ENCODE data around the gene NUP58. TPM values are rescaled to one million over a fixed set of nuclear protein-coding genes. Genes with fewer than 3 reads are reported as not detected.

NUP58 gene
- total RNA-seq, 2 donors from 2014 or later, result 40.7 to 52.4 TPM

DNA sequence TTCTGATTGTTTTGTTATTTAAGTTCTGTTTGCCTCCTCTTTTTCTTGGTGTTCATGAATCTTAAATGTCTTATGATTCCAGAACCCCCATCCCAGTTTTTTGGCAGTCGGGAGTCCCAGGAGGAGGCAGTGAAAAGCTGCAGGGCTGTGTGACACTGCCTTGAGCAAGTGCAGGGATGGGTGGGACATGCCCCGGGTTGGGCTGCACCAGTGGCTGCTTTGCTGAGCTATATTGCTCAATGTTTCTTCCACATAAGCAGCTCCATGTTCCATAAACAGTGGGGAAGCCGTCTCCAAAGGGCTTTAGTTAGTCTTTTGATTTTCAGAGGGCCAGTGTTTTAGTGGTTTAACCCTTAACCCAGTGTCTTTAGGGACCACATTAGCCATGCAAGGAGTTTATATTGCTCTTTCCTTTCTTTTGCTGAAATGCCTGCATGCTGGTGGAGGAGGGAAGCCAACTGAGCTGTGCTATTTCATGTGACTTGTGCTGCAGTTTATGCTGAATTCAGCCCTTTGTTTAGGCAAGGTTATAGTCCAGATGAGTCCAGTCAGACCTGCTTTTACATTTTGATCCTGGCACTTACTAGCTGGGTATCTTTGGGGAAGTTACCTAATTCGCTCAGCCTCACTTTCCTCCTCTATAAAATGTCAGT is 83.5 kb downstream of the NUP58 start:
- intact Hi-C loops (cut with DNase I), result no loop called here
- TF ChIP-seq, protein P1, sequence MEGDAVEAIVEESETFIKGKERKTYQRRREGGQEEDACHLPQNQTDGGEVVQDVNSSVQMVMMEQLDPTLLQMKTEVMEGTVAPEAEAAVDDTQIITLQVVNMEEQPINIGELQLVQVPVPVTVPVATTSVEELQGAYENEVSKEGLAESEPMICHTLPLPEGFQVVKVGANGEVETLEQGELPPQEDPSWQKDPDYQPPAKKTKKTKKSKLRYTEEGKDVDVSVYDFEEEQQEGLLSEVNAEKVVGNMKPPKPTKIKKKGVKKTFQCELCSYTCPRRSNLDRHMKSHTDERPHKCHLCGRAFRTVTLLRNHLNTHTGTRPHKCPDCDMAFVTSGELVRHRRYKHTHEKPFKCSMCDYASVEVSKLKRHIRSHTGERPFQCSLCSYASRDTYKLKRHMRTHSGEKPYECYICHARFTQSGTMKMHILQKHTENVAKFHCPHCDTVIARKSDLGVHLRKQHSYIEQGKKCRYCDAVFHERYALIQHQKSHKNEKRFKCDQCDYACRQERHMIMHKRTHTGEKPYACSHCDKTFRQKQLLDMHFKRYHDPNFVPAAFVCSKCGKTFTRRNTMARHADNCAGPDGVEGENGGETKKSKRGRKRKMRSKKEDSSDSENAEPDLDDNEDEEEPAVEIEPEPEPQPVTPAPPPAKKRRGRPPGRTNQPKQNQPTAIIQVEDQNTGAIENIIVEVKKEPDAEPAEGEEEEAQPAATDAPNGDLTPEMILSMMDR (IDR thresholded peaks at IDR 0.05), result no peak
- DNase-seq, result no peak
- Histone ChIP-seq H3K9me3 (no peaks in the 10 kb centered on the region), H3K27me3 (no peaks in the 10 kb centered on the region), H3K9ac (ENCODE audit: low read depth in 2 of 2, low read length in 2 of 2) (no peak overlapping the region), H3K36me3 (no peaks in the 10 kb centered on the region), H3K4me3 (no peak overlapping the region), H3K4me1 (no peaks in the 10 kb centered on the region), H3K27ac (no peak overlapping the region)

DNA sequence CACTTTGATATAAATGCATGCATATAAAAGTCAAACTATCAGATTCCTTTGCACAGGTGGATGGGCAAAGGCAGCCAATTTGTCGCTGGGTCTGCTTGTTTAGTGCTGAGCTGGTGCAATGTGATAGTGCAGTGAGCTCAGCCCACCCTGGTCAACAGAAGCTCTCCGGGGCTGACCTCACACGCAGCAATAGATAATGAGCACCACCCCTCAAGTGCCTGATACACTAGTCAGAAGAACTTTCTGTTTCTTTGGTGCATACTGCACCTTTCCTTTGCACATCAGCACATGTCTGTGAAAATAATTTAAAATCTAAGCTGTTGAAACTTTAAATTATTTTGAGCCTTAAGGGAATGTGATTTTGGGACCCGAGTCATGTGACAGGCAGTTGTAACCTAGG is 90.5 kb downstream of the NUP58 start:
- H3K9me3 ChIP-seq, result no peaks in the 10 kb centered on the region
- DNase-seq, result no peak
- TF ChIP-seq, protein P1 (IDR thresholded peaks at IDR 0.05), result no peak
- H3K4me1 ChIP-seq, result no peaks in the 10 kb centered on the region
- H3K27ac ChIP-seq, result no peak overlapping the region
- intact Hi-C loops (cut with DNase I), result no loop called here
- no peaks in the 10 kb centered on the region for H3K36me3 ChIP-seq
- no peak overlapping the region for H3K9ac ChIP-seq (ENCODE audit: low read depth in 2 of 2, low read length in 2 of 2)
- H3K4me3 ChIP-seq, result no peak overlapping the region
- H3K27me3 ChIP-seq, result no peaks in the 10 kb centered on the region

Other genes with a start within 250 kb of the NUP58 start
- gene PABPC3, start 205.5 kb upstream of the NUP58 start, total RNA-seq, result under 1 TPM; 0.35 to 0.64 TPM
- gene AMER2, start 129.3 kb upstream of the NUP58 start, total RNA-seq, result under 1 TPM in 1 of 2 donors, not detected in 1; 0.08 TPM
- gene MTMR6, start 14.1 kb upstream of the NUP58 start, total RNA-seq, result 10 to 100 TPM; 11.0 to 16.3 TPM
- under 1 TPM; 0.10 to 0.64 TPM for gene ATP8A2, start 70.3 kb downstream of the NUP58 start, total RNA-seq